ENCODE data around the gene NOS1AP. TPM values are rescaled to one million over a fixed set of nuclear protein-coding genes. Genes with fewer than 3 reads are reported as not detected.

Gene NOS1AP
- total and polyA plus RNA-seq, 4 donors = 0.97 to 4.8 (median 3.0) TPM

GRCh38 chr1:162085991-162086390 lies 16.5 kb downstream of the NOS1AP start:
- 97 to 98% methylated on average over 3 of the region's 3 CpGs for WGBS, 2 donors
- peaks cover 1% of the 10 kb centered on the region for H3K9me3 ChIP-seq (ENCODE audit: control insufficient read depth, low read length)
- no peak overlapping the region for H3K4me3 ChIP-seq (ENCODE audit: low read length in 2 of 2)
- no peaks in the 10 kb centered on the region for H3K27me3 ChIP-seq (ENCODE audit: control insufficient read depth in 1 of 2, insufficient read depth in 2 of 2, low read length in 1 of 2)
- intact Hi-C loops (cut with DNase I) = no loop called here
- ATAC-seq (ENCODE audit: low FRiP score) = no peak
- no peak for DNase-seq
- no peak overlapping the region for H3K27ac ChIP-seq (ENCODE audit: low read depth in 1 of 2, low read length in 2 of 2)
- H3K4me1 ChIP-seq (ENCODE audit: control insufficient read depth in 1 of 2, insufficient read depth in 2 of 2, low read length in 2 of 2) = peaks cover 0 to 2% of the 10 kb centered on the region in 2 donors
- no peaks in the 10 kb centered on the region for H3K36me3 ChIP-seq (ENCODE audit: control insufficient read depth in 1 of 2, insufficient read depth in 2 of 2, low read length in 1 of 2)

GRCh38 chr1:162087111-162087510 lies 17.6 kb downstream of the NOS1AP start:
- intact Hi-C loops (cut with DNase I) = no loop called here
- peaks cover 2 to 6% of the 10 kb centered on the region in 2 donors for H3K4me1 ChIP-seq (ENCODE audit: control insufficient read depth in 1 of 2, insufficient read depth in 2 of 2, low read length in 2 of 2)
- H3K27ac ChIP-seq (ENCODE audit: low read depth in 1 of 2, low read length in 2 of 2) = no peak overlapping the region
- DNase-seq = no peak
- H3K36me3 ChIP-seq (ENCODE audit: control insufficient read depth in 1 of 2, insufficient read depth in 2 of 2, low read length in 1 of 2) = no peaks in the 10 kb centered on the region
- WGBS, 2 donors = 94 to 97% methylated on average over 1 of the region's 1 CpG
- ATAC-seq (ENCODE audit: low FRiP score) = no peak
- peaks cover 1% of the 10 kb centered on the region for H3K9me3 ChIP-seq (ENCODE audit: control insufficient read depth, low read length)
- H3K4me3 ChIP-seq (ENCODE audit: low read length in 2 of 2) = no peak overlapping the region
- no peaks in the 10 kb centered on the region for H3K27me3 ChIP-seq (ENCODE audit: control insufficient read depth in 1 of 2, insufficient read depth in 2 of 2, low read length in 1 of 2)

DNA sequence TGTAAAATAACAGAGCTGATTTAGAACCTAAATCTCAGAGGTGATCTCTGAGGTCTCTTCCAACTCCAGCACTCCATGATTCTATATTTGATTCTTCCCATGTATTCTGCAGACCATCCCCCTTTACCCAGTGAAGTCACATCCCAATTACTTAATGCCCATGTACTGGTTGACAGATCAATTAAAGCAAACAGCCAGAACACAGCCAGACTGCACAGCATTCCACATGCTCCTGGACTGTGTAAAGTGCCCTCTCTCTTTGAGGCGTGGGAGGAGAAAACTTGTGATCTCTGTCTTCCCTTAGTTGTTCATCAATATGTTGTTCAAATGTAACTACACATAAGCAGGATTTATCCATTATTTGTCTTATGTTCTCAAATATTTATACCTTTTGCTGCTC lies 18.1 kb downstream of the NOS1AP start:
- 99 to 100% methylated on average over 1 of the region's 1 CpG for WGBS, 2 donors
- DNase-seq (no peak), ATAC-seq (ENCODE audit: low FRiP score) (no peak)
- intact Hi-C loops (cut with DNase I) = no loop called here
- no peaks in the 10 kb centered on the region for H3K27me3 ChIP-seq (ENCODE audit: control insufficient read depth in 1 of 2, insufficient read depth in 2 of 2, low read length in 1 of 2)
- peaks cover 2 to 6% of the 10 kb centered on the region in 2 donors for H3K4me1 ChIP-seq (ENCODE audit: control insufficient read depth in 1 of 2, insufficient read depth in 2 of 2, low read length in 2 of 2)
- no peak overlapping the region for H3K27ac ChIP-seq (ENCODE audit: low read depth in 1 of 2, low read length in 2 of 2)
- H3K4me3 ChIP-seq (ENCODE audit: low read length in 2 of 2) = no peak overlapping the region
- no peaks in the 10 kb centered on the region for H3K36me3 ChIP-seq (ENCODE audit: control insufficient read depth in 1 of 2, insufficient read depth in 2 of 2, low read length in 1 of 2)
- peaks cover 1% of the 10 kb centered on the region for H3K9me3 ChIP-seq (ENCODE audit: control insufficient read depth, low read length)

- 93 to 94% methylated on average over 5 of the region's 5 CpGs for WGBS, 2 donors
- H3K36me3 ChIP-seq (ENCODE audit: control insufficient read depth in 1 of 2, insufficient read depth in 2 of 2, low read length in 1 of 2) = no peaks in the 10 kb centered on the region
- intact Hi-C loops (cut with DNase I) = no loop called here
- peaks cover 2 to 6% of the 10 kb centered on the region in 2 donors for H3K4me1 ChIP-seq (ENCODE audit: control insufficient read depth in 1 of 2, insufficient read depth in 2 of 2, low read length in 2 of 2)
- peaks cover 1% of the 10 kb centered on the region for H3K9me3 ChIP-seq (ENCODE audit: control insufficient read depth, low read length)
- no peaks in the 10 kb centered on the region for H3K27me3 ChIP-seq (ENCODE audit: control insufficient read depth in 1 of 2, insufficient read depth in 2 of 2, low read length in 1 of 2)
- no peak for DNase-seq
- H3K27ac ChIP-seq (ENCODE audit: low read depth in 1 of 2, low read length in 2 of 2) = no peak overlapping the region
- H3K4me3 ChIP-seq (ENCODE audit: low read length in 2 of 2) = no peak overlapping the region
- ATAC-seq (ENCODE audit: low FRiP score) = no peak
Measured at GRCh38 chr1:162088281-162088969, 18.9 kb downstream of the NOS1AP start.

DNA sequence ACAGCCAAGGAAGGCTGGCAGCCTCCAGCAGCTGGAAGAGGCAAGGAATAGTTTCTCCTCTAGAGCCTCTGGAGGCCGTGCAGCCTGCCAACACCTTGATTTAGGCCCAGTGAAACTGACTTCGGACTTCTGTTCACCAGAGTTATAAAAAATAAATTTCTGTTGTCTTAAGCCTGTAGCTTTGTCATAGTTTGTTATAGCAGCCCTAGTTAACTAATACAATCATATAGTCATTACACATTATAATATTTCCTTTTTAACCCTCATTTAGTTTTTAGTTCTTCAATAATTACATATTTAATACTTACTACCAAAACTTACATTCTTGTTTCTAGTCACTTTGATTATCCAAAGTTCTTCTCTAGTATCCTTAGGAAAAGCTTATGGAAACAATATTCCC lies 20.3 kb downstream of the NOS1AP start:
- Histone ChIP-seq H3K27ac (ENCODE audit: low read depth in 1 of 2, low read length in 2 of 2) (no peak overlapping the region), H3K36me3 (ENCODE audit: control insufficient read depth in 1 of 2, insufficient read depth in 2 of 2, low read length in 1 of 2) (no peaks in the 10 kb centered on the region), H3K9me3 (ENCODE audit: control insufficient read depth, low read length) (peaks cover 1% of the 10 kb centered on the region), H3K4me3 (ENCODE audit: low read length in 2 of 2) (no peak overlapping the region), H3K27me3 (ENCODE audit: control insufficient read depth in 1 of 2, insufficient read depth in 2 of 2, low read length in 1 of 2) (no peaks in the 10 kb centered on the region), H3K4me1 (ENCODE audit: control insufficient read depth in 1 of 2, insufficient read depth in 2 of 2, low read length in 2 of 2) (peaks cover 2 to 6% of the 10 kb centered on the region in 2 donors)
- ATAC-seq (ENCODE audit: low FRiP score) (no peak), DNase-seq (no peak)
- intact Hi-C loops (cut with DNase I) = no loop called here
- WGBS, 2 donors = 72 to 75% methylated on average over 2 of the region's 2 CpGs

- Histone ChIP-seq H3K27ac (ENCODE audit: low read depth in 1 of 2, low read length in 2 of 2) (no peak overlapping the region), H3K4me3 (ENCODE audit: low read length in 2 of 2) (no peak overlapping the region), H3K4me1 (ENCODE audit: control insufficient read depth in 1 of 2, insufficient read depth in 2 of 2, low read length in 2 of 2) (peaks cover 2 to 6% of the 10 kb centered on the region in 2 donors), H3K36me3 (ENCODE audit: control insufficient read depth in 1 of 2, insufficient read depth in 2 of 2, low read length in 1 of 2) (no peaks in the 10 kb centered on the region), H3K27me3 (ENCODE audit: control insufficient read depth in 1 of 2, insufficient read depth in 2 of 2, low read length in 1 of 2) (no peaks in the 10 kb centered on the region), H3K9me3 (ENCODE audit: control insufficient read depth, low read length) (peaks cover 1% of the 10 kb centered on the region)
- 90 to 93% methylated on average over 2 of the region's 2 CpGs for WGBS, 2 donors
- intact Hi-C loops (cut with DNase I) = no loop called here
- DNase-seq (no peak), ATAC-seq (ENCODE audit: low FRiP score) (no peak)
Measured at GRCh38 chr1:162090378-162090777, 20.9 kb downstream of the NOS1AP start.

DNA sequence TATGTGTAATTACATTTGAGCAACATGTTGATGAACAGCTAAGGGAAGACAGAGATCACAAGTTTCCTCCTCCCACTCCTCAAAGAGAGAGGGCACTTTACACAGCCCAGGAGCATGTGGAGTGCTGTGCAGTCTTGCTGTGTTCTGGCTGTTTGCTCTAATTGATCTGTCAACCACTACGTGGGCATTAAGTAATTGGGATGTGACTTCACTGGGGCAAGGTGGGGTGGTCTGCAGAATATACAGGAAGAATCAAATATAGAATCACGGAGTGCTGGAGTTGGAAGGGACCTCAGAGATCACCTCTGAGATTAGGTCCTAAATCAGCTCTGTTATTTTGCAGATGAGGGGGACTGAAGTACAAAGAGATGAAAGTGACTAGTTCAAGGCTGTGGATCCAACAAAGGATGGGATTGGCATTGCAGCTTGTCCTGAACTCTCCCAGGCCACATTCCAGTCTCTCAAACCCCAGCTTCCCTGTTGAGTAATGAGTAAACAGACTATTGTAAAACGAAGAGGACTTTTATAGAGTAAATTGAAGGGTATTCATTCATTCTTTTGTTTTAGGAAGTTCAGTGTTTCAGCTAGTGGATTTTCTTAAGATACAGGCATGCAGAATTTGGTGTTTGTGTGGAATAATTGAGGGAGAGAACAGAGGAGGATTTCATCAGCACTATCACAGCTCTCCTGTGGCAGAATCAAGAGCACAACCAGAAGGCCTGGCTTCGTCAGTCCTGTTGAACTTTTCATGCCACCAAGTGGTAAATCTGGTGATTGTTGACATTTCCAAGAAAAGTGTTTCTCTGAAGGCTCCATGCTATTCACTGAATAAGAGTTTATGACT lies 22.4 kb downstream of the NOS1AP start:
- peaks cover 1% of the 10 kb centered on the region for H3K9me3 ChIP-seq (ENCODE audit: control insufficient read depth, low read length)
- intact Hi-C loops (cut with DNase I) = no loop called here
- ATAC-seq (ENCODE audit: low FRiP score) (no peak), DNase-seq (no peak)
- no peaks in the 10 kb centered on the region for H3K27me3 ChIP-seq (ENCODE audit: control insufficient read depth in 1 of 2, insufficient read depth in 2 of 2, low read length in 1 of 2)
- no peak overlapping the region for H3K4me3 ChIP-seq (ENCODE audit: low read length in 2 of 2)
- no peaks in the 10 kb centered on the region for H3K36me3 ChIP-seq (ENCODE audit: control insufficient read depth in 1 of 2, insufficient read depth in 2 of 2, low read length in 1 of 2)
- H3K27ac ChIP-seq (ENCODE audit: low read depth in 1 of 2, low read length in 2 of 2) = no peak overlapping the region
- peaks cover 0 to 6% of the 10 kb centered on the region in 2 donors for H3K4me1 ChIP-seq (ENCODE audit: control insufficient read depth in 1 of 2, insufficient read depth in 2 of 2, low read length in 2 of 2)
- WGBS, 2 donors = 51% methylated on average over 4 of the region's 4 CpGs

DNA sequence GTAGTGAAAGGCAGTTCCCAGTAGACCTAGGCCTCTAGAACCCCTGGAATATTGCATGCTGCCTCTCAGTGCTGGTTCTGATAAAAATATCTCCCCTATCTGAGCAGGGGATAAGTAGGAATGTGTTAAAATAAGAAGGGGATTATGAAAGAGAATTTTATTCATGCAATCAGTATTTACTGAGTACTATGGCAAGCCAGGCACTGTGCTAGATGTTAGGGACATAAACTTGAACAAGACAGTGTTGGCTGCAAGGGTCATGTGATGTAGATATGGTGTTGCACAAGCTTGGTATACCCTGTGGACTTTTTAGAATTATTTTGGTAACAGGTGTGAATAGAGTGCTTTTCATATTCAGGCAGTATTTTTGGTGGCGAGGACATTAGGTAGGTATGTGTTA lies 23.6 kb downstream of the NOS1AP start:
- intact Hi-C loops (cut with DNase I) = no loop called here
- H3K4me3 ChIP-seq (ENCODE audit: low read length in 2 of 2) = no peak overlapping the region
- ATAC-seq (ENCODE audit: low FRiP score) (no peak), DNase-seq (no peak)
- H3K27ac ChIP-seq (ENCODE audit: low read depth in 1 of 2, low read length in 2 of 2) = no peak overlapping the region
- 95 to 100% methylated on average over 1 of the region's 1 CpG for WGBS, 2 donors
- peaks cover 0 to 6% of the 10 kb centered on the region in 2 donors for H3K4me1 ChIP-seq (ENCODE audit: control insufficient read depth in 1 of 2, insufficient read depth in 2 of 2, low read length in 2 of 2)
- H3K27me3 ChIP-seq (ENCODE audit: control insufficient read depth in 1 of 2, insufficient read depth in 2 of 2, low read length in 1 of 2) = no peaks in the 10 kb centered on the region
- no peaks in the 10 kb centered on the region for H3K36me3 ChIP-seq (ENCODE audit: control insufficient read depth in 1 of 2, insufficient read depth in 2 of 2, low read length in 1 of 2)
- peaks cover 1% of the 10 kb centered on the region for H3K9me3 ChIP-seq (ENCODE audit: control insufficient read depth, low read length)

- H3K4me1 ChIP-seq (ENCODE audit: control insufficient read depth in 1 of 2, insufficient read depth in 2 of 2, low read length in 2 of 2) = peaks cover 0 to 6% of the 10 kb centered on the region in 2 donors
- 92 to 93% methylated on average over 1 of the region's 1 CpG for WGBS, 2 donors
- ATAC-seq (ENCODE audit: low FRiP score) = no peak
Measured at GRCh38 chr1:162094271-162094670, 24.8 kb downstream of the NOS1AP start.

More at GRCh38 chr1:162094271-162094670, 24.8 kb downstream of the NOS1AP start:
- DNase-seq = no peak
- H3K27ac ChIP-seq (ENCODE audit: low read depth in 1 of 2, low read length in 2 of 2) = no peak overlapping the region
- no peaks in the 10 kb centered on the region for H3K36me3 ChIP-seq (ENCODE audit: control insufficient read depth in 1 of 2, insufficient read depth in 2 of 2, low read length in 1 of 2)
- no peaks in the 10 kb centered on the region for H3K27me3 ChIP-seq (ENCODE audit: control insufficient read depth in 1 of 2, insufficient read depth in 2 of 2, low read length in 1 of 2)
- H3K9me3 ChIP-seq (ENCODE audit: control insufficient read depth, low read length) = peaks cover 1% of the 10 kb centered on the region
- intact Hi-C loops (cut with DNase I) = no loop called here
- no peak overlapping the region for H3K4me3 ChIP-seq (ENCODE audit: low read length in 2 of 2)

All from aorta (tissue), 5 donors.